BE2C (cell line): ENCODE results near the gene ASCC1. TPM values are rescaled to one million over a fixed set of nuclear protein-coding genes. Genes with fewer than 3 reads are reported as not detected.

Experiments
- DNase-seq: peaks from one replicate; pipeline ENCODE4 v3.0.0-alpha.2; 2020
- H3K27me3 ChIP-seq: fragments of 250-450 bp; sonication (Bioruptor Pico); 2 replicates; pipeline ENCODE4 v1.5.1; 2020; ENCODE audit warnings: mild to moderate bottlenecking
- H3K36me3 ChIP-seq: fragments of 250-450 bp; sonication (Bioruptor Pico); 2 replicates; pipeline ENCODE4 v1.5.1; 2020; ENCODE audit warnings: mild to moderate bottlenecking
- H3K4me1 ChIP-seq: fragments of 250-450 bp; sonication (Bioruptor Pico); 2 replicates; pipeline ENCODE4 v1.5.1; 2020
- H3K4me3 ChIP-seq: 2 replicates; pipeline ENCODE4 v1.5.1; 2011; ENCODE audit warnings: low read depth, low read length
- H3K9me3 ChIP-seq: fragments of 250-450 bp; sonication (Bioruptor Pico); 2 replicates; pipeline ENCODE4 v1.5.1; 2020
- polyA plus RNA-seq: library from polyadenylated mRNA; unstranded; fragments of >200 nt; gene quantifications from one replicate; pipeline ENCODE4 v1.2.1, GENCODE V29; 2012; ENCODE audit warnings: low read depth, missing spikeins; ENCODE audit not compliant: insufficient read length, insufficient read depth
- TF ChIP-seq, protein P1 (sequence below): IDR thresholded peaks from 2 replicates; pipeline ENCODE4 v1.5.1; 2012; ENCODE audit warnings: mild to moderate bottlenecking, low read depth, low read length

Gene ASCC1
- 22.0 TPM for polyA plus RNA-seq

DNA sequence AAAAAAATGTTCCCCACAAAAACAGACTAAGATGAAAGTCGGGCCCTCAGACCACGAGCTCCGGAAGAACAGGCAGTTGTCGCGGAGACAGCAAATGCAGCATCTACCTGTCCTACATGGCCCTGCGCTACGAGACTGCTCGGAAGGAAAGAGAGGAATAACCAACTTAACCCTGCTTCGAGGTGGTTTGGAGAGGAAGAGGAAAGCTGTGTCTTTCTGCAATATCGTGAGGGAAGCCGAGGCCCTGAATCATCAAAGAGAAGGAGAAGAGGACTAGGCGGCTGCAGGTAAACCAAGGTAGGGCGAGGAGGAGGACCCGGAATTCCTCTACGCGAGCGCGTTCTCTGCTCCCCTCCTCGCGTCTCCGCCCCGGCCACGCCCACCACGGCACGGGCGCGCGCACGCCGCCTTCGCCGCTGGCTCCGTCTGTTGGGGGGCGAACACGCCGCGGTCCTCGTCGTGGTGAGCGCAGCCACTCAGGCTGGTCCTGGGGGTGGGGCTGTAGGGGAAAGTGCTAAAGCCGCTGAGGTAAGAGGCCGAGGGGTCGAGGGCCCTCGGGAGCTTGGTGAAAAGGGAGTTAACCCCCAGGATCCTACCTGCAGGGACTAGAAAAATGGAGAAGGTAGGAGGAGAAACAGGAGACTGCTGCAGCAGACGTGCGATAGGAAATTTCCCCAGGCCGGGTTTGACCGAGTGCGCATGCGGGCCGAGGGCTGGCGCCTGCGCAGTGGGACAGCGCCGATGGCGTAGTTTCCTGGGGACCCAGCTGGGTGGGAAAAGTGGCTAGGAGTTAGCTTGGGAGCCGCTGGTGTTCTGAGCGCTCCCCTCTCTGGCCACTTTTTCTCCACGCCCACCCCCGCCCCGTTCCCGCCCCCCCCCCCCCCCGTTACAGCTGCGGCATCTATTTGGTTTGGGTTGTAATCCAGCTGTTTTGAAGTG is at the start of gene ASCC1, which contains the start of gene ANAPC16:
ASCC1 (minus strand) TSS at position 666 of the 939 bp plus-strand sequence. CDS start 2,978 bp downstream, outside the sequence.
ANAPC16 (plus strand) TSS at position 402 of the 939 bp plus-strand sequence. CDS start 7,903 bp downstream, outside the sequence.
- Histone ChIP-seq H3K27me3 (no peaks in the 10 kb centered on the region), H3K9me3 (no peaks in the 10 kb centered on the region), H3K4me1 (no peaks in the 10 kb centered on the region), H3K36me3 (peaks cover 11% of the 10 kb centered on the region), H3K4me3 (peak within 1 kb of the TSS; percentile 94)
- TF ChIP-seq, protein P1, sequence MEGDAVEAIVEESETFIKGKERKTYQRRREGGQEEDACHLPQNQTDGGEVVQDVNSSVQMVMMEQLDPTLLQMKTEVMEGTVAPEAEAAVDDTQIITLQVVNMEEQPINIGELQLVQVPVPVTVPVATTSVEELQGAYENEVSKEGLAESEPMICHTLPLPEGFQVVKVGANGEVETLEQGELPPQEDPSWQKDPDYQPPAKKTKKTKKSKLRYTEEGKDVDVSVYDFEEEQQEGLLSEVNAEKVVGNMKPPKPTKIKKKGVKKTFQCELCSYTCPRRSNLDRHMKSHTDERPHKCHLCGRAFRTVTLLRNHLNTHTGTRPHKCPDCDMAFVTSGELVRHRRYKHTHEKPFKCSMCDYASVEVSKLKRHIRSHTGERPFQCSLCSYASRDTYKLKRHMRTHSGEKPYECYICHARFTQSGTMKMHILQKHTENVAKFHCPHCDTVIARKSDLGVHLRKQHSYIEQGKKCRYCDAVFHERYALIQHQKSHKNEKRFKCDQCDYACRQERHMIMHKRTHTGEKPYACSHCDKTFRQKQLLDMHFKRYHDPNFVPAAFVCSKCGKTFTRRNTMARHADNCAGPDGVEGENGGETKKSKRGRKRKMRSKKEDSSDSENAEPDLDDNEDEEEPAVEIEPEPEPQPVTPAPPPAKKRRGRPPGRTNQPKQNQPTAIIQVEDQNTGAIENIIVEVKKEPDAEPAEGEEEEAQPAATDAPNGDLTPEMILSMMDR = no peak
- peak; percentile 93 for DNase-seq

DNA sequence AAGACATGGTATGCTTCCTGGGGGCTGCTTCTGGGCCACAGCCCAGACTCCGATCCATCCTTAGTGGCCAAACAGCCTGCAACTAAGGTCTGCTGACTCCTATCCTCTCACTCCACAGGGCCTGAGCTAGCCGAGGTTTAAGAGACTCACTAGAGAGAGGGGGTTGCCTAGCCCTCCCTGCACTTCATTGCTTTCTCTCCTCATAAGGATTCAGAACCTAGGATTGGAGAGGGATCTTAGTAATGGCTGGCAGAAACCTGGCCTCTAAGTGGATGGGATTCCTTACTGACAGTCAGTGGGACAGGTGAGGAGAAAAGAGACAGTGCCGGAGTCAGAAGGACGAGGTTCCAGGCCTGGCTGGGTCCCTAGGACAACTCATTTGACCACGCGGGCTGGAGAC is 49.4 kb upstream of the ASCC1 start:
- TF ChIP-seq, protein P1 = no peak
- Histone ChIP-seq H3K36me3 (no peaks in the 10 kb centered on the region), H3K9me3 (no peaks in the 10 kb centered on the region), H3K27me3 (no peaks in the 10 kb centered on the region), H3K4me1 (peaks cover 10% of the 10 kb centered on the region), H3K4me3 (no peak overlapping the region)
- DNase-seq = no peak

GRCh38 chr10:72264536-72264935 is 48.5 kb upstream of the ASCC1 start:
- DNase-seq = no peak
- H3K4me3 ChIP-seq = no peak overlapping the region
- no peaks in the 10 kb centered on the region for H3K27me3 ChIP-seq
- H3K9me3 ChIP-seq = no peaks in the 10 kb centered on the region
- peaks cover 18% of the 10 kb centered on the region for H3K4me1 ChIP-seq
- TF ChIP-seq, protein P1 = no peak
- H3K36me3 ChIP-seq = no peaks in the 10 kb centered on the region

- TF ChIP-seq, protein P1 = no peak
- H3K4me3 ChIP-seq = no peak overlapping the region
- no peaks in the 10 kb centered on the region for H3K9me3 ChIP-seq
- no peaks in the 10 kb centered on the region for H3K36me3 ChIP-seq
- DNase-seq = peak; percentile 46
- H3K27me3 ChIP-seq = no peaks in the 10 kb centered on the region
- peaks cover 22% of the 10 kb centered on the region for H3K4me1 ChIP-seq
These were observed 47.7 kb upstream of the ASCC1 start for GRCh38 chr10:72263613-72264241.

DNA sequence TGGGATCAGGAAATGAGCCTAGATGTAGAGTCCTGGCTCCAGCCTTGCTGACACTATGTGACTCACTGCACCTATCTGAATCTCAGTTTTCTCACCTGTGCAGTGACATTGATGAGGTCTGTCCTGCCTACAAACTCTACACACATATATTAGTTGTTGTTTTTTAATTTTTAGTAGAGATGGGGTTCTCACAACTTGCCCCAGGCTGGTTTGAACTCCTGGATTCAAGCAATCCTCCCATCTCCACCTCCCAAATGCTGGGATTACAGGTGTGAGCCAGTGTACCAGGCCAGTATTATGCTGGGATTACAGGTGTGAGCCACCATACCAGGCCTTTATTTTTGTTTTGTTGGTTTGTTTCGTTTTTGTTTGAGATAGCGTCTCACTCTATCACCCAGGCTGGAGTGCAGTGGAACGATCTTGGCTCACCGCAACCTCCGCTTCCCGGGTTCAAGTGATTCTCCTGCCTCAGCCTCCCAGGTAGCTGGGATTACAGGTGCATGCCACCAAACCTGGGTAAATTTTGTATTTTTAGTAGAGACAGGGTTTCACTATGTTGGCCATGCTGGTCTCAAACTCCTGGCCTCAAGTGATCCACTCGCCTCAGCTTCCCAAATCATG is 45.8 kb upstream of the ASCC1 start:
- peak overlapping the region; percentile 51 for H3K4me3 ChIP-seq
- H3K4me1 ChIP-seq = peaks cover 24% of the 10 kb centered on the region
- TF ChIP-seq, protein P1 = no peak
- DNase-seq = no peak
- H3K9me3 ChIP-seq = no peaks in the 10 kb centered on the region
- no peaks in the 10 kb centered on the region for H3K27me3 ChIP-seq
- H3K36me3 ChIP-seq = no peaks in the 10 kb centered on the region
